Stimulated activated CD8-positive, alpha-beta memory T cell treated with anti-CD3 and anti-CD28 coated beads, Interleukin-2, amount 100 ng/mL, for 1 hour (primary cell): Measurements from ENCODE around the gene KNL1.
A peak's percentile ranks its signal among the peaks of the same experiment; 100 is the strongest.
"Not testable (repeated sequence)": the region's sequence is repeated elsewhere in the genome, so short reads cannot be mapped to it uniquely, and the experiment has no call there.

Experiments
- DNase-seq, 2 donors: peaks; one replicate each; pipeline ENCODE4 v3.0.0-alpha.2; 2020; ENCODE audit warnings: low read depth in 2 of 2

The KNL1 gene

GRCh38 chr15:40581796-40582195 is 12.3 kb upstream of the KNL1 start:
- not testable (repeated sequence) for DNase-seq

GRCh38 chr15:40582726-40583246 is 11.3 kb upstream of the KNL1 start:
- no peak for DNase-seq

- DNase-seq, result no peak
These were observed 9.9 kb upstream of the KNL1 start for GRCh38 chr15:40584191-40584590.

GRCh38 chr15:40590667-40591050 is 3.4 kb upstream of the KNL1 start:
- no peak for DNase-seq

- DNase-seq, result no peak
These were observed 2.7 kb upstream of the KNL1 start for GRCh38 chr15:40591389-40591788.

GRCh38 chr15:40593165-40593564 is 884 bp upstream of the KNL1 start:
- DNase-seq, result no peak

- peak in 1 of 2 donors; percentile 4 for DNase-seq
These were observed 384 bp downstream of the KNL1 start for GRCh38 chr15:40594429-40594836.

- DNase-seq, result no peak
These were observed 1.2 kb downstream of the KNL1 start for GRCh38 chr15:40595219-40595618.

GRCh38 chr15:40595773-40596172 is 1.7 kb downstream of the KNL1 start:
- no peak for DNase-seq

GRCh38 chr15:40597024-40597423 is 3.0 kb downstream of the KNL1 start:
- no peak for DNase-seq

GRCh38 chr15:40598126-40598525 is 4.1 kb downstream of the KNL1 start:
- no peak for DNase-seq

- no peak for DNase-seq
These were observed 4.6 kb downstream of the KNL1 start for GRCh38 chr15:40598672-40599071.

GRCh38 chr15:40600956-40601355 is 6.9 kb downstream of the KNL1 start:
- DNase-seq, result no peak

- DNase-seq, result no peak
These were observed 9.9 kb downstream of the KNL1 start for GRCh38 chr15:40603935-40604334.

GRCh38 chr15:40613080-40613479 is 19.0 kb downstream of the KNL1 start:
- DNase-seq, result no peak

GRCh38 chr15:40618023-40618422 is 24.0 kb downstream of the KNL1 start:
- no peak for DNase-seq

- no peak for DNase-seq
These were observed 24.9 kb downstream of the KNL1 start for GRCh38 chr15:40618906-40619305.

- no peak for DNase-seq
These were observed 29.3 kb downstream of the KNL1 start for GRCh38 chr15:40623361-40623760.

GRCh38 chr15:40630313-40630712 is 36.3 kb downstream of the KNL1 start:
- no peak for DNase-seq

GRCh38 chr15:40633178-40633577 is 39.1 kb downstream of the KNL1 start:
- no peak for DNase-seq

GRCh38 chr15:40637221-40637745 is 43.2 kb downstream of the KNL1 start:
- no peak for DNase-seq

GRCh38 chr15:40639677-40640076 is 45.6 kb downstream of the KNL1 start:
- no peak for DNase-seq

- DNase-seq, result no peak
These were observed 53.5 kb downstream of the KNL1 start for GRCh38 chr15:40647523-40647922.

- no peak for DNase-seq
These were observed 56.4 kb downstream of the KNL1 start for GRCh38 chr15:40650479-40650878.
